Mesodermal cell (in vitro differentiated cells): Measurements from ENCODE around the gene PPT2.
"Not testable (repeated sequence)": the region's sequence is repeated elsewhere in the genome, so short reads cannot be mapped to it uniquely, and the experiment has no call there.

Experiments used
- H3K27ac ChIP-seq: 2 replicates; pipeline ENCODE4 v1.7.0; 2013; ENCODE audit warnings: mild to moderate bottlenecking, low read depth, low read length, moderate library complexity; ENCODE audit not compliant: severe bottlenecking
- H3K36me3 ChIP-seq: 2 replicates; pipeline ENCODE4 v1.7.1; 2013; ENCODE audit warnings: mild to moderate bottlenecking, low read length, moderate library complexity; ENCODE audit not compliant: control insufficient read depth, insufficient read depth
- H3K4me1 ChIP-seq: one replicate; pipeline ENCODE4 v1.7.1; 2013; ENCODE audit warnings: mild to moderate bottlenecking, low read length; ENCODE audit not compliant: insufficient read depth, control insufficient read depth, poor library complexity, severe bottlenecking
- H3K4me3 ChIP-seq: 2 replicates; pipeline ENCODE4 v1.7.0; 2013; ENCODE audit warnings: low read length, control low read depth, mild to moderate bottlenecking; ENCODE audit not compliant: insufficient read depth, poor library complexity, severe bottlenecking; ENCODE audit errors: extremely low read depth
- H3K9me3 ChIP-seq: 2 replicates; pipeline ENCODE4 v1.7.1; 2013; ENCODE audit warnings: mild to moderate bottlenecking, low read length, moderate library complexity; ENCODE audit not compliant: control insufficient read depth
- WGBS, 2 experiments: methylation state at CpG; one replicate each; pipeline ENCODE4 v1.1.5; 2013; ENCODE audit warnings: missing lambda C conversion rate in 2 of 2; ENCODE audit not compliant: insufficient coverage in 2 of 2; 5-methylcytosine and 5-hydroxymethylcytosine counted together

The PPT2 gene

DNA sequence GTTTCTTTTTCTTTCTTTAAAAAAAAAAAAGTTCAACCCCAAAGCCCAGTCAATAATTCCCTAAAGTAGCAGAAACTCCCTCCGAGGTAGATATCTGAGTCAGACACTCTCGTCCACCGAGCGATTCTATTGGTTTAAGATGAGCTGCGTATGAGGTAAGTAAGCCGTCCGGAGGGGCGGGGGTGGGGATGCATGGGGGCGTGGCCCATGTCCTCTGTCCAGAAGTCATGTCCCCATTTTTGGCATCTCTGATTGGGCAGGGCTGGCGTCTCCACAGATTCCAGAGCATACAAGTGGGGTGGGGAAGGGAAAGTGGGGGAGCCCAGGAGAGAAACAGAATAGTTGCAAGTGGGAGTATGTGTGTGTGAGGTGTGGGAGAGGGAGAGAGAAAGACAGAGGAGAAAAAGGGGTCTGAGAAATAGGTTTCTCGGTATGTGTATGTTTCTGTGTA lies 31.8 kb downstream of the PPT2 start:
- peaks cover 27% of the 10 kb centered on the region for H3K4me1 ChIP-seq
- H3K4me3 ChIP-seq = peak overlapping the region; percentile 5
- peak overlapping the region; percentile 41 for H3K27ac ChIP-seq
- WGBS, 2 experiments = 35% methylated on average over 4 to 9 of the region's 11 CpGs
- H3K36me3 ChIP-seq = peaks cover 70% of the 10 kb centered on the region
- H3K9me3 ChIP-seq = not testable (repeated sequence)

- peaks cover 33% of the 10 kb centered on the region for H3K4me1 ChIP-seq
- 86 to 98% methylated on average over 4 to 9 of the region's 10 CpGs for WGBS, 2 experiments
- H3K4me3 ChIP-seq, H3K9me3 ChIP-seq: not testable (repeated sequence)
- H3K27ac ChIP-seq = peak overlapping the region; percentile 41
- H3K36me3 ChIP-seq = peaks cover 64% of the 10 kb centered on the region
Measured at GRCh38 chr6:32186151-32186840, 32.4 kb downstream of the PPT2 start.

DNA sequence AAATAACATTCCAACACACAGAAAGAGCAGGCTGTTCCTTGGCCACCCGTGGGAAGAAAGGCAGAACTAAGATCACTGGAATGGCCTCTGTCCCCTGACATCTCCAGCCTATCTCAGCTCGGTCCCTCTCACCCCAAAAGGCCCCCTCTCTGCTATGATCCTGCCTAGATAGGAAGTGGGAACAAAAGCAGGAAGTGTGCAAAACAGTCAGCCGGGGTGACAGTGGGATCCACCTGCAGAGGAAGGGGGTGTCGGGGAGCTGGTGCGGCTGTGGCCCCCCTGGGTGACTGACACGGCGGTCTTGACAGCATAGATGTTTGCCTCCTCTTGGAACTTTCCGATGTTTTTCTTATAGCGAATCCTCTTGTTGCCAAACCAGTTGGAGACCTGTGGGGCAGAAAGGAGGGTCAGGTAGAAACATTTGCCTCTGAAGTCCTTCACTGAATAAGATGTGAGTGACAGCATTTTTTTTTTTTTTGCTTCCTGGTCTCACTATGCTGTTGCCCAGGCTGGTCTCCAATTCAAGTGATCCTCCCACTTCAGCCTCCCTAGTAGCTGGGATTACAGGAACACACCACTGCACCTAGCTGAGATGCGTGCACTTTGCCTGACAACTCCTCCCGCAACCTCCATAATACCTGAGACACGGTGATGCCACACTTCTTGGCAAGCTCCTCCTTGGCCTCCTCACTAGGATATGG lies 33.2 kb downstream of the PPT2 start:
- Histone ChIP-seq H3K4me1 (peaks cover 42% of the 10 kb centered on the region), H3K4me3 (no peak overlapping the region), H3K27ac (no peak overlapping the region), H3K36me3 (peaks cover 56% of the 10 kb centered on the region), H3K9me3 (no peaks in the 10 kb centered on the region)
- 95 to 97% methylated on average over 7 to 9 of the region's 12 CpGs for WGBS, 2 experiments

DNA sequence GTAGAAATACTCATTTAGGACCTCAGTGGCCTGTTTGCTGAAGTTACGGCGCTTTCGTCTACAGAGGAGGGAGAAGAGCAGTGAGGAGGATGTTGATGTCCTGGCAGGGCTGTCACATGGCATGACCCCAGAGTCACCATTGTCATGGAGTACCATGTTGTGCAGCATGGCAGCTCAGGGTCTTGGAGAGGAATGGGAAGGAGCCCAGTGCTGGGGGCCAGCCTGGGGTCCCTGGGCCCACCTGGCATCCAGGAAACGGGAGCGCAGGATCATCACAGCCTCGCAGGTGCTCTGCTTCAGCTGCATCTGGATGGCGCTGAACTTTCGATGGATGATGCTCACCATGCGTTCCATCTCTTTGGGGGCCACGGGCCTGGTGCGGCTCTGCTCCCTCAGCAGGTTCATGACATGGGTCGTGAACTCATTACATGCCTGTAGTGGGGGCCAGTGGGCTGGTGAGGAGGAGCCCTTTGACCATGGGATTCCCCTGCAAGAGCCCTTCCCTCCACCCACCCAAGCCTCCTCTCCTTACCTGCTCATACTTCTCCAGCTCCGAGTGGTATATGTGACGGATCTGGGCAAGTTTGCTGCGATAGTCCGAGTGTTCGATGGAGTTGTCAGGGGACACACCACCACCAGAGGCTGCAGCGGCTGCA lies 33.9 kb downstream of the PPT2 start:
- not testable (repeated sequence) for H3K27ac ChIP-seq, H3K9me3 ChIP-seq
- H3K4me3 ChIP-seq = peak overlapping the region; percentile 74
- peaks cover 50% of the 10 kb centered on the region for H3K36me3 ChIP-seq
- peaks cover 49% of the 10 kb centered on the region for H3K4me1 ChIP-seq
- WGBS, 2 experiments = 95 to 100% methylated on average over 3 to 4 of the region's 18 CpGs

GRCh38 chr6:32188381-32189068 lies 34.6 kb downstream of the PPT2 start:
- peak overlapping the region; percentile 82 for H3K27ac ChIP-seq

DNA sequence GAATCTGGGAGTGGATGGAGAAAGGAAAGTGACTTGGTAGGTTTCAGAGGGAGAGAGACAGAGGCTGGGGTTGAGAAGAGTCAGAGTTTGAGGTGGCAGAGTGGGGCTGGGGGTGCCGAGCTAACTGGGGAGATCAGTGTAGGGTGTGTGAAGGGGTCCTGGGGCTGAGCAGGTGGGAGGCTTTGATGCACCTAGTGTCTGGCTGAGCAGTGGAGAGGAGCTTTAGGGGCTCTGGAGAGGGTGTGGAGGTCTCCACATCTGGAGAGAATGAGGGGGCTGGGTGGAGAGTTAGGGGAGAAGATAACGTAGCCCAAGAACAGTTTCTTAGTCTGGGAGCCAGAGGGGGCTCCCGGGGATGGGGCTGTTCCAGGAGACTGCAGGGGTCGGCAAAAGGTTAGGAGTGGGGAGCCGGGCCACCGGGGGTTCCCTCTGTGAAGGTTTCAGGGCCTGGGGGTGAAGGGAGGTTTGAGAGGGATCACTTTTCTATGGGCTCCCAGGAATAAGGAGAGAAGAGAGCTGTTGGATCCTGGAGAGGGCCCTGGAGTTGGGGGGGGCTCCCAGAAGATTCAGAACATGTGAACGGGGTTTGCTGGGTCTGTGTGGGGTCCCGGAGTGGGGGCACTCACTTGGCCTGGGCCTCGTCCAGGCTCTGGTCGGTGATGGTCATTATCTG lies 35.3 kb downstream of the PPT2 start:
- peaks cover 54% of the 10 kb centered on the region for H3K4me1 ChIP-seq
- 7 to 16% methylated on average over 2 to 9 of the region's 10 CpGs for WGBS, 2 experiments
- peaks cover 37% of the 10 kb centered on the region for H3K36me3 ChIP-seq
- H3K9me3 ChIP-seq = no peaks in the 10 kb centered on the region
- peak overlapping the region; percentile 82 for H3K27ac ChIP-seq
- peak overlapping the region; percentile 74 for H3K4me3 ChIP-seq

More at GRCh38 chr6:32188381-32189068, 34.6 kb downstream of the PPT2 start:
- Histone ChIP-seq H3K9me3 (no peaks in the 10 kb centered on the region), H3K36me3 (peaks cover 44% of the 10 kb centered on the region), H3K4me3 (peak overlapping the region; percentile 74), H3K4me1 (peaks cover 56% of the 10 kb centered on the region)
- WGBS, 2 experiments = 28 to 33% methylated on average over 7 to 10 of the region's 13 CpGs

GRCh38 chr6:32189742-32190053 lies 35.8 kb downstream of the PPT2 start:
- Histone ChIP-seq H3K27ac (peak overlapping the region; percentile 82), H3K4me1 (peaks cover 56% of the 10 kb centered on the region), H3K4me3 (peak overlapping the region; percentile 74), H3K36me3 (peaks cover 34% of the 10 kb centered on the region), H3K9me3 (no peaks in the 10 kb centered on the region)
- WGBS, 2 experiments = 3% methylated on average over 5 of the region's 23 CpGs; no CpG with 5 or more reads in 1 of the 2 experiments

DNA sequence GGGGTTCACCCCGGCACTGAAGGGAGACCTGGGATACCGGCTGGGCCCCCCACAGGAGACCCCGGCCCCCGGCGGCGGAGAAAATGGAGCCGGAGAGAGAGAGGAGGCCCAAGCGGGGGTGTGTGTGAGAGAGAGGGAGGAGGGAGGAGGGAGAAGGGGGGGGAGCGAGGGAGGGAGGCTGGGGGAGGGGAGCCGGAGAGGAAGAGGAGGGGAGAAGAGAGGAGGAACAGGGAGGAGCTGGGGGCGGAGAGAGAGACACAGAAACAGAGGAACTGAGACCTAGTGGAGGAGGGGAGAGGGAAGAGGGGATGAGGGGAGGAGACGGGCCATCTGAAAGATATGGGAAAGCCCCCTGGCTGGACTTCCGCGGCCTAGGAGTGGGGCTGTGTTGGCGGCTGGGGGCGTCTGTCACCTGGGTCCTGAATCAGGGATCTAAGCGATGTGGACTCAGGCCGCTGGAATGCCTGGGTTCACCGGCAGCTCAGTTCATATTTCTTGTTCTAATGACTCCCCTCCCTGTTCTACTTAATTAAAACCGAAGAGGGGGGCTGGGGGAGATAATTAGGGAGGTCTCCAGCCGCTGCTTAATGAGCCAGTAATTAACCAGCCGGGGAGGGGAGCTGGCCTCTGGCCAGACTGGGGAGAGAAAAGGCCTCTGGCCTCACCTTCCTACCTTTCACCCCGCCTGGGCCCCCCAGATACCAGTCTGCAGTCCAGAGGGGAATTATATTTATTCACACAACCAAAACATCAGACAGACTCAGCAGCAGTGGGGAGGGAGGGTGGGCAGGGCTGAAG lies 36.3 kb downstream of the PPT2 start, which contains the start of gene PBX2:
TSS of gene PBX2 (minus strand) at position 149 of the 798 bp plus-strand sequence. CDS start 287 bp downstream, outside the sequence.
- H3K27ac ChIP-seq = peak within 1 kb of the TSS; percentile 82
- H3K36me3 ChIP-seq = peaks cover 34% of the 10 kb centered on the region
- 0% methylated on average over 4 to 7 of the region's 23 CpGs for WGBS, 2 experiments
- H3K4me3 ChIP-seq = peak within 1 kb of the TSS; percentile 74
- no peaks in the 10 kb centered on the region for H3K9me3 ChIP-seq
- peaks cover 59% of the 10 kb centered on the region for H3K4me1 ChIP-seq

GRCh38 chr6:32190911-32191677 lies 37.2 kb downstream of the PPT2 start:
- peak overlapping the region; percentile 1 for H3K4me3 ChIP-seq

More at GRCh38 chr6:32190911-32191677, 37.2 kb downstream of the PPT2 start:
- H3K27ac ChIP-seq = peak overlapping the region; percentile 45
- 86 to 91% methylated on average over 6 to 7 of the region's 8 CpGs for WGBS, 2 experiments
- H3K36me3 ChIP-seq = peaks cover 31% of the 10 kb centered on the region
- no peaks in the 10 kb centered on the region for H3K9me3 ChIP-seq
- H3K4me1 ChIP-seq = peaks cover 56% of the 10 kb centered on the region
